Adrenal gland (tissue), 12 donors: Measurements from ENCODE around the gene OR10A3. TPM values are rescaled to one million over a fixed set of nuclear protein-coding genes. Genes with fewer than 3 reads are reported as not detected.

Experiments used
- DNase-seq, 7 donors: peaks; one replicate each; pipeline ENCODE4 v3.0.0-alpha.2; 2019 to 2020
- H3K27ac ChIP-seq, 5 donors: fragments of 200-600 bp; sonication (generic) in 4 of 5; 1 replicate in 3 of 5; 2 replicates in 2 of 5; pipeline versions ENCODE4 v1.5.1 to v1.8.0; 2016 to 2020; ENCODE audit warnings: mild to moderate bottlenecking in 1 of 5
- H3K27me3 ChIP-seq: fragments of 200-600 bp; 2 replicates; pipeline ENCODE4 v1.8.0; 2021
- H3K36me3 ChIP-seq, 2 donors: fragments of 200-600 bp; replicated peaks in 1 of 2; 1 replicate in 1 of 2; 2 replicates in 1 of 2; pipeline versions ENCODE4 v1.5.1 to v1.8.0; 2018 to 2022
- H3K4me1 ChIP-seq, 2 donors: fragments of 200-600 bp; replicated peaks in 1 of 2; 1 replicate in 1 of 2; 2 replicates in 1 of 2; pipeline versions ENCODE4 v1.5.1 to v1.8.0; 2018 to 2021
- H3K4me3 ChIP-seq, 4 donors: fragments of 200-600 bp; sonication (generic) in 3 of 4; one replicate each; pipeline ENCODE4 v1.5.1; 2016 to 2018
- H3K9me3 ChIP-seq, 3 donors: fragments of 200-600 bp; sonication (generic) in 1 of 3; replicated peaks in 1 of 3; 1 replicate in 2 of 3; 2 replicates in 1 of 3; pipeline versions ENCODE4 v1.5.1 to v1.8.0; 2016 to 2021
- POLR2A ChIP-seq, 2 donors: fragments of 450-650 bp; IDR thresholded peaks; one replicate each; pipeline ENCODE4 v1.6.1; 2017; ENCODE audit warnings: antibody characterized with exemption in 2 of 2, mild to moderate bottlenecking in 2 of 2, moderate library complexity in 1 of 2
- WGBS, 4 donors: extraction: QIAGEN DNeasy Blood & Tissue Kit in 2 of 4; methylation state at CpG; one replicate each; pipeline versions ENCODE4 v1.1.5 to v1.1.7; 2013 to 2017; 5-methylcytosine and 5-hydroxymethylcytosine counted together
- intact Hi-C, 2 donors: fragments of 100-400 bp; cut with DNase I; formaldehyde crosslinking; loops; one replicate each; pipeline versions ENCODE4 v1.14.1 to v1.15.0; 2022 to 2023
- polyA plus RNA-seq, 3 donors: library from polyadenylated mRNA; stranded (reverse); fragments of 200-250 nt in 2 of 3; fragments of 350-450 nt in 1 of 3; fragmentation: Illumina TruSeq in 1 of 3; extraction: RNeasy Lipid Tissue Mini Kit (QIAGEN cat#74804) in 1 of 3; gene quantifications; one replicate each; pipeline ENCODE4 v1.2.3, GENCODE V29; 2013 to 2014
- total RNA-seq, 9 donors: library from RNA; depleted of rRNA in 4 of 9; stranded (reverse); fragments of >200 nt in 4 of 9; fragments of 120-200 nt in 1 of 9; fragmentation: NEBNext Ultra II Directional in 1 of 9; extraction: Animal tissue kit (Norgen Biotek cat#: 25700) in 1 of 9; gene quantifications; one replicate each; pipeline versions ENCODE4 v1.1.0 to v1.2.4, GENCODE V29; 2013 to 2023
- TF ChIP-seq, protein P1 (sequence below), 6 experiments: fragments of 450-650 bp in 4 of 6; fragments of 200-600 bp in 2 of 6; sonication (generic) in 1 of 6; IDR thresholded peaks; 1 replicate in 5 of 6; 2 replicates in 1 of 6; pipeline versions ENCODE4 v1.5.1 to v1.8.0; 2016 to 2021; ENCODE audit warnings: antibody characterized with exemption in 6 of 6, mild to moderate bottlenecking in 2 of 6, moderate library complexity in 1 of 6
- donor health status: healthy with polysubstance abuse.
- donor health status: Bipolar disorder and iron deficiency.
- donor health status: DM: yes; HTN: yes; CAD: no.
- donor health status: DM: no; HTN: no; CAD: no.
- donor health status: DM: no; HTN: no; CAD: no.
- donor health status: DM: yes; HTN: yes; CAD: no.

Gene OR10A3
- total and polyA plus RNA-seq, 12 donors, result not detected

GRCh38 chr11:7967826-7968225 is 26.3 kb upstream of the OR10A3 start:
- H3K4me3 ChIP-seq, result no peak overlapping the region
- intact Hi-C loops, result no loop called here
- no peaks in the 10 kb centered on the region for H3K9me3 ChIP-seq
- no peaks in the 10 kb centered on the region for H3K4me1 ChIP-seq
- H3K36me3 ChIP-seq, result no peaks in the 10 kb centered on the region
- TF ChIP-seq, protein P1, sequence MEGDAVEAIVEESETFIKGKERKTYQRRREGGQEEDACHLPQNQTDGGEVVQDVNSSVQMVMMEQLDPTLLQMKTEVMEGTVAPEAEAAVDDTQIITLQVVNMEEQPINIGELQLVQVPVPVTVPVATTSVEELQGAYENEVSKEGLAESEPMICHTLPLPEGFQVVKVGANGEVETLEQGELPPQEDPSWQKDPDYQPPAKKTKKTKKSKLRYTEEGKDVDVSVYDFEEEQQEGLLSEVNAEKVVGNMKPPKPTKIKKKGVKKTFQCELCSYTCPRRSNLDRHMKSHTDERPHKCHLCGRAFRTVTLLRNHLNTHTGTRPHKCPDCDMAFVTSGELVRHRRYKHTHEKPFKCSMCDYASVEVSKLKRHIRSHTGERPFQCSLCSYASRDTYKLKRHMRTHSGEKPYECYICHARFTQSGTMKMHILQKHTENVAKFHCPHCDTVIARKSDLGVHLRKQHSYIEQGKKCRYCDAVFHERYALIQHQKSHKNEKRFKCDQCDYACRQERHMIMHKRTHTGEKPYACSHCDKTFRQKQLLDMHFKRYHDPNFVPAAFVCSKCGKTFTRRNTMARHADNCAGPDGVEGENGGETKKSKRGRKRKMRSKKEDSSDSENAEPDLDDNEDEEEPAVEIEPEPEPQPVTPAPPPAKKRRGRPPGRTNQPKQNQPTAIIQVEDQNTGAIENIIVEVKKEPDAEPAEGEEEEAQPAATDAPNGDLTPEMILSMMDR (IDR thresholded peaks at IDR 0.05), result no peak
- no peak for TF ChIP-seq POLR2A (IDR thresholded peaks at IDR 0.05)
- DNase-seq, result no peak
- no peak overlapping the region for H3K27ac ChIP-seq
- no peaks in the 10 kb centered on the region for H3K27me3 ChIP-seq

DNA sequence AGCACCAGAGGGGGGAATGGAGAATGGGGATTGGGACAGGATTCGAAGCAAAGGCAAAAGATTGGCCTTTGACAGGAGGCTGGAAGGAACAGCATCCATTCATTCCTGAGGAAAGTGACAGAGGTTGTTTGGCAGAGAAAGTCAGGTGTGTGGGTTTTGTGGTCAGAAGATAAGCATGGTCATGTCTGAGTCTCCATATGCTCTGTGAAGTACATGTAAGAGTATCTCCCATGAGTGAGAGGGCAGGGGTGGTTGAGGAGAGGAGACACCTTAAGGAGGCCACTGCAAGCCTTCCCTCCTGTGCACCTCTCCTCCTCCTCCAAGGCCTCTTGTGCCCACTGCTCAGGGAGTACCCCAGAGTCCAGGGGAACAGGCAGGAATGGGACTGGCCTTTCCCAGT is 25.6 kb upstream of the OR10A3 start:
- H3K27ac ChIP-seq, result no peak overlapping the region
- no peaks in the 10 kb centered on the region for H3K9me3 ChIP-seq
- no peaks in the 10 kb centered on the region for H3K27me3 ChIP-seq
- TF ChIP-seq, protein P1 (IDR thresholded peaks at IDR 0.05), result no peak
- no peak for TF ChIP-seq POLR2A (IDR thresholded peaks at IDR 0.05)
- DNase-seq, result no peak
- H3K36me3 ChIP-seq, result no peaks in the 10 kb centered on the region
- WGBS, 4 donors, result 64 to 81% (median 68%) methylated on average over 1 of the region's 1 CpG
- intact Hi-C loops, result no loop called here
- no peak overlapping the region for H3K4me3 ChIP-seq
- no peaks in the 10 kb centered on the region for H3K4me1 ChIP-seq

- TF ChIP-seq, protein P1 (IDR thresholded peaks at IDR 0.05), result no peak
- no peak for TF ChIP-seq POLR2A (IDR thresholded peaks at IDR 0.05)
- Histone ChIP-seq H3K36me3 (no peaks in the 10 kb centered on the region), H3K9me3 (no peaks in the 10 kb centered on the region), H3K27me3 (no peaks in the 10 kb centered on the region), H3K4me1 (no peaks in the 10 kb centered on the region), H3K27ac (no peak within 1 kb of the TSS), H3K4me3 (no peak within 1 kb of the TSS)
- no peak for DNase-seq
- intact Hi-C loops, result no loop called here
- 69 to 89% (median 78%) methylated on average over 1 of the region's 1 CpG for WGBS, 4 donors
These were observed 23.9 kb upstream of the OR10A3 start, which contains the start of gene NLRP10 for GRCh38 chr11:7965386-7965785. TSS of gene NLRP10 (minus strand) at chr11:7965447. CDS start at chr11:7963495, 1,952 bp downstream.

DNA sequence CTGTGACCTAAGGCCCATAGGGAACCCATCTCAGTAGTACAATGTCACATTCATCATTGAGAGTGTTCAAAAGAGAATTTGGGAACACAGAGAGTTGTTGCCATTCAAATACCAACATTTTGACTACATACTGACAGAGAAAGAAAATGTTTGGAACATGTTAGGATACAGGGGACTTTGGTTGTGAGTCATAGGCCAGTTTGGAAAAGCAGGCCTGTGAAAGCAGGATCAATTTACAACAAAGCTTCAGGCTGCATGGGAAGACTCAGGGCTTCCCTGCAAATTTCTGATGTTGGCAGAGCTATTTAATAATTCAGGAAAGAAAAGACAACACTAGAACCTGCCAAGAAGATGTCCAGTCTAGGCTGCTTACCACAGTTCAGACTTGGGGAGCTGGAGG is 23.4 kb upstream of the OR10A3 start:
- Histone ChIP-seq H3K4me1 (no peaks in the 10 kb centered on the region), H3K27ac (no peak overlapping the region), H3K4me3 (no peak overlapping the region), H3K9me3 (no peaks in the 10 kb centered on the region), H3K27me3 (no peaks in the 10 kb centered on the region), H3K36me3 (no peaks in the 10 kb centered on the region)
- TF ChIP-seq, protein P1 (IDR thresholded peaks at IDR 0.05), result no peak
- no peak for TF ChIP-seq POLR2A (IDR thresholded peaks at IDR 0.05)
- intact Hi-C loops, result no loop called here
- no peak for DNase-seq
